DOHH2 (cell line): ENCODE results near the gene CD200.

Experiments
- H3F3A ChIP-seq: fragments of 200-600 bp; sonication (generic), shearing (Covaris generic); 2 replicates; pipeline ENCODE4 v1.6.0; 2016; ENCODE audit warnings: antibody characterized with exemption, mild to moderate bottlenecking; ENCODE audit not compliant: control insufficient read depth, insufficient read depth
- H3K27ac ChIP-seq: fragments of 200-600 bp; sonication (generic); 2 replicates; pipeline ENCODE4 v1.5.1; 2014; ENCODE audit warnings: low read depth, mild to moderate bottlenecking, low read length, moderate library complexity
- H3K27me3 ChIP-seq: fragments of 200-600 bp; sonication (generic); 2 replicates; pipeline ENCODE4 v1.6.1; 2014; ENCODE audit warnings: mild to moderate bottlenecking, low read length, mixed read lengths; ENCODE audit not compliant: control insufficient read depth
- H3K36me3 ChIP-seq: fragments of 200-600 bp; sonication (generic); 2 replicates; pipeline ENCODE4 v1.6.1; 2014; ENCODE audit warnings: mild to moderate bottlenecking, low read length, moderate library complexity, mixed read lengths; ENCODE audit not compliant: control insufficient read depth
- H3K4me1 ChIP-seq: fragments of 200-600 bp; sonication (generic); 2 replicates; pipeline ENCODE4 v1.6.1; 2014; ENCODE audit warnings: mild to moderate bottlenecking, low read length, mixed read lengths; ENCODE audit not compliant: control insufficient read depth
- H3K4me2 ChIP-seq: fragments of 200-600 bp; sonication (generic); 2 replicates; pipeline ENCODE4 v1.6.0; 2014; ENCODE audit warnings: mild to moderate bottlenecking, low read length, moderate library complexity
- H3K4me3 ChIP-seq: fragments of 200-600 bp; sonication (generic); 2 replicates; pipeline ENCODE4 v1.5.1; 2014; ENCODE audit warnings: mild to moderate bottlenecking, low read length, mixed read lengths
- H3K79me2 ChIP-seq: fragments of 200-600 bp; sonication (generic); 2 replicates; pipeline ENCODE4 v1.6.1; 2014; ENCODE audit warnings: mild to moderate bottlenecking, low read length, mixed read lengths; ENCODE audit not compliant: control insufficient read depth
- H3K9me2 ChIP-seq: fragments of 200-600 bp; sonication (generic); replicated peaks from 2 replicates; pipeline ENCODE4 v1.6.1; 2014; ENCODE audit warnings: mild to moderate bottlenecking, low read length, mixed read lengths; ENCODE audit not compliant: control insufficient read depth
- H3K9me3 ChIP-seq: fragments of 200-600 bp; sonication (generic); 2 replicates; pipeline ENCODE4 v1.6.1; 2014; ENCODE audit warnings: antibody characterized with exemption, low read length, mixed read lengths; ENCODE audit not compliant: control insufficient read depth, insufficient read depth
- H4K20me1 ChIP-seq: fragments of 200-600 bp; sonication (generic); 2 replicates; pipeline ENCODE4 v1.6.0; 2014; ENCODE audit warnings: low read depth, mild to moderate bottlenecking, antibody characterized with exemption, low read length, moderate library complexity; ENCODE audit not compliant: control insufficient read depth, insufficient read depth
- CTCF ChIP-seq: fragments of 200-600 bp; sonication (generic); IDR thresholded peaks from one replicate; pipeline ENCODE4 v1.5.1; 2014; ENCODE audit warnings: antibody characterized with exemption, mild to moderate bottlenecking, low read depth, low read length; ENCODE audit not compliant: poor library complexity, severe bottlenecking
- EZH2phosphoT487 ChIP-seq: fragments of 200-600 bp; sonication (generic); IDR thresholded peaks from 2 replicates; pipeline ENCODE4 v1.6.1; 2017; ENCODE audit warnings: borderline replicate concordance, mild to moderate bottlenecking, antibody characterized with exemption, low read length, moderate library complexity, mixed read lengths

CD200 gene

DNA sequence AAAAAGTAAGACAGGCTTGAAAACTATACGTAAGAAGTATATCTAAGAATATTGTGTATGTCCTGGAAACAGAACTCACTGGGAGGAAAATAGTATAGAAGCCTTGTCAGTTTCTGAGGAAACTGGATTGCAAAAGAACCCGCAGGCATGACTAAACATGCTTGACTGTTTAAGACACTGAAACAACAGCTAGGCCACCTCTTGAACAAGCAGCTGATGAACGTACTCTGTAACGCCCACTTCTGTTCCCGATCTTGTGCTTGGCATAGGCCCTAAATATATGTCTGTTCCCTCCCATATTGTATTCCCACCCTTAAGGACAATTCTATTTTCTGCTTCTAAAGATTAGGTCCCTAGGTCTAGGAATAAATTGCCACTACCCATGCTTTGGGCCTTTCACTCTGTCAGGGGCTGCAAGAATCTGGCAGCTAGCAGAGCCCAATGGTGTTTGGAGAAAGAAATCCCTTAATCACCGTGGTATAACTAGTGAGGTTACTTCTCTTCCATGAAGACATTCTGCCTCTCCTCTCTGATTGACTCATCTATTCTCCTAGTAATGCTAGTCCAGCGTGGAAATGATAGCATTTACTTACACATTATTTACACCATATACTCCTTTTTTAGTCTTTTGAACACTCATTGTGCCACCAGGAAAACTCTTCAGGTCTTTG is 46.2 kb downstream of the CD200 start:
- Histone ChIP-seq H3K4me3 (no peak overlapping the region), H3K4me2 (no peak overlapping the region), H3F3A (no peaks in the 10 kb centered on the region), H3K36me3 (no peaks in the 10 kb centered on the region), H3K27me3 (no peaks in the 10 kb centered on the region), H3K27ac (no peak overlapping the region), H3K4me1 (no peaks in the 10 kb centered on the region), H3K79me2 (no peaks in the 10 kb centered on the region), H3K9me3 (no peaks in the 10 kb centered on the region), H3K9me2 (no peaks in the 10 kb centered on the region), H4K20me1 (no peaks in the 10 kb centered on the region)
- no peak for TF ChIP-seq CTCF
- TF ChIP-seq EZH2phosphoT487: no peak

- no peaks in the 10 kb centered on the region for H3K9me2 ChIP-seq
- H4K20me1 ChIP-seq: no peaks in the 10 kb centered on the region
- no peaks in the 10 kb centered on the region for H3K27me3 ChIP-seq
- no peak overlapping the region for H3K27ac ChIP-seq
- no peaks in the 10 kb centered on the region for H3K9me3 ChIP-seq
- no peaks in the 10 kb centered on the region for H3F3A ChIP-seq
- no peaks in the 10 kb centered on the region for H3K36me3 ChIP-seq
- H3K79me2 ChIP-seq: no peaks in the 10 kb centered on the region
- H3K4me1 ChIP-seq: no peaks in the 10 kb centered on the region
- no peak overlapping the region for H3K4me3 ChIP-seq
- no peak for TF ChIP-seq CTCF
- no peak for TF ChIP-seq EZH2phosphoT487
- H3K4me2 ChIP-seq: no peak overlapping the region
These were observed 49.0 kb downstream of the CD200 start for GRCh38 chr3:112381673-112382542.

DNA sequence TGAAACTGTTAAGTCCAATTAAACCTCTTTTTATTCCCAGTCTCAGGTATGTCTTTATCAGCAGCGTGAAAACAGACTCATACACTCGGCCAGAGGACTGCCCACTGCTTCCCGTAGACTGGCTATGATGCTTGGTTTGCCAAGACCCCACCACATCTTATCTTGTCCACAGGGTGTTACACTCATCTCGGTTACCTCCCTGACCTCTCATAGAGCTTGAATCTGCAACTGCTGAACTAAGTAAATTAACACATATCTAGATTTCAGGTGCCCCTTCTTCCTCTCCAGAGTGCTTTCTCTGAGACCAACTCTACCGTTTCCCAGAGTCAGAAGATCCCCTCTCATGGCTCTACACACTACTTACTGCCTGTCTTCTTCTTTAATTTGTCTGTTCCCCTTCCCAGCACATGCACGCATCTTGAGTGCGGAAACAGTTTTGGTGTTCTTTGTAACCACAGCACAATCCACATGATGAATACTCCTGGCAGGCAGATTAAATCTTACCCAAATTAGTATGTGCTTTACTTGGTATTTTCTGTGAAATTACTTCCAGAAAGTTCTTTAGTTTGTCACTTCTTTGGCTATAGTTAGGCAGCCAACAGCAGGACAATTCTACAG is 49.7 kb downstream of the CD200 start:
- H3K79me2 ChIP-seq: no peaks in the 10 kb centered on the region
- no peak overlapping the region for H3K27ac ChIP-seq
- TF ChIP-seq CTCF (no peak), EZH2phosphoT487 (no peak)
- H3K4me2 ChIP-seq: no peak overlapping the region
- H3K9me3 ChIP-seq: no peaks in the 10 kb centered on the region
- H3K4me3 ChIP-seq: no peak overlapping the region
- no peaks in the 10 kb centered on the region for H3K36me3 ChIP-seq
- no peaks in the 10 kb centered on the region for H3K4me1 ChIP-seq
- no peaks in the 10 kb centered on the region for H3F3A ChIP-seq
- H4K20me1 ChIP-seq: no peaks in the 10 kb centered on the region
- no peaks in the 10 kb centered on the region for H3K9me2 ChIP-seq
- no peaks in the 10 kb centered on the region for H3K27me3 ChIP-seq
